Neural progenitor cell (in vitro differentiated cells): ENCODE results near the gene CBLN1. TPM values are rescaled to one million over a fixed set of nuclear protein-coding genes. Genes with fewer than 3 reads are reported as not detected.

Source experiments
- DNase-seq: peaks from one replicate; pipeline ENCODE4 v3.0.0-alpha.2; 2016; ENCODE audit warnings: low spot score
- H2AFZ ChIP-seq: fragments of 200-600 bp; sonication (generic); replicated peaks from 2 replicates; pipeline ENCODE4 v1.6.1; 2016; ENCODE audit warnings: antibody characterized with exemption
- H3F3A ChIP-seq: fragments of 200-600 bp; sonication (generic); 2 replicates; pipeline ENCODE4 v1.6.1; 2016; ENCODE audit warnings: antibody characterized with exemption, low read depth
- H3K27ac ChIP-seq: fragments of 200-600 bp; sonication (generic); 2 replicates; pipeline ENCODE4 v1.5.1; 2016; ENCODE audit warnings: mild to moderate bottlenecking
- H3K27me3 ChIP-seq: fragments of 200-600 bp; sonication (generic); 2 replicates; pipeline ENCODE4 v1.6.1; 2016; ENCODE audit warnings: mild to moderate bottlenecking, moderate library complexity
- H3K36me3 ChIP-seq: fragments of 200-600 bp; sonication (generic); 2 replicates; pipeline ENCODE4 v1.5.1; 2016
- H3K4me1 ChIP-seq: fragments of 200-600 bp; sonication (generic); 2 replicates; pipeline ENCODE4 v1.6.1; 2016; ENCODE audit warnings: mixed run types
- H3K4me2 ChIP-seq: fragments of 200-600 bp; sonication (generic); 2 replicates; pipeline ENCODE4 v1.6.1; 2016
- H3K4me3 ChIP-seq: fragments of 200-600 bp; sonication (generic); 2 replicates; pipeline ENCODE4 v1.5.1; 2016
- H3K79me2 ChIP-seq: fragments of 200-600 bp; sonication (generic); 2 replicates; pipeline ENCODE4 v1.6.1; 2016; ENCODE audit warnings: low read depth
- H3K9ac ChIP-seq: fragments of 200-600 bp; sonication (generic); 2 replicates; pipeline ENCODE4 v1.6.1; 2016
- H3K9me3 ChIP-seq: fragments of 200-600 bp; sonication (generic); 2 replicates; pipeline ENCODE4 v1.5.1; 2016; ENCODE audit warnings: low read depth
- H4K20me1 ChIP-seq: fragments of 200-600 bp; sonication (generic); 2 replicates; pipeline ENCODE4 v1.6.1; 2016; ENCODE audit warnings: low read depth
- H3K27ac Mint-ChIP-seq: 3 replicates; pipeline ENCODE4 v1.8.0; 2021; ENCODE audit warnings: mixed read lengths
- H3K27me3 Mint-ChIP-seq: 2 replicates; pipeline ENCODE4 v1.8.0; 2022; ENCODE audit warnings: low read depth, mild to moderate bottlenecking, inconsistent platforms, moderate library complexity, mixed read lengths; ENCODE audit not compliant: insufficient read depth
- H3K36me3 Mint-ChIP-seq: 3 replicates; pipeline ENCODE4 v1.8.0; 2021; ENCODE audit warnings: mixed read lengths
- H3K4me1 Mint-ChIP-seq: 3 replicates; pipeline ENCODE4 v1.8.0; 2021; ENCODE audit warnings: mixed read lengths
- H3K4me3 Mint-ChIP-seq: 3 replicates; pipeline ENCODE4 v1.8.0; 2021; ENCODE audit warnings: mild to moderate bottlenecking, moderate library complexity, mixed read lengths
- H3K9me3 Mint-ChIP-seq: 3 replicates; pipeline ENCODE4 v1.8.0; 2020; ENCODE audit warnings: mixed read lengths
- EZH2 ChIP-seq: fragments of 200-600 bp; sonication (generic); IDR thresholded peaks from 2 replicates; pipeline ENCODE4 v1.6.1; 2017; ENCODE audit warnings: antibody characterized with exemption, mild to moderate bottlenecking, moderate library complexity
- EZH2phosphoT487 ChIP-seq: fragments of 200-600 bp; sonication (generic); IDR thresholded peaks from 2 replicates; pipeline ENCODE4 v1.6.1; 2017; ENCODE audit warnings: antibody characterized with exemption
- total RNA-seq: library from RNA; depleted of rRNA; stranded (reverse); fragments of >200 nt; gene quantifications from 2 replicates; pipeline ENCODE4 v1.2.3, GENCODE V29; 2015; ENCODE audit warnings: low replicate concordance
- TF ChIP-seq, protein P1 (sequence below): fragments of 200-600 bp; sonication (generic); IDR thresholded peaks from 2 replicates; pipeline ENCODE4 v1.5.1; 2017; ENCODE audit warnings: antibody characterized with exemption, mild to moderate bottlenecking

The CBLN1 gene
- total RNA-seq, 1 donor from 2014 or later, result 0.11 TPM

- no peak overlapping the region for H2AFZ ChIP-seq
- H3K27me3 Mint-ChIP-seq, result peaks cover 71% of the 10 kb centered on the region
- peak overlapping the region; percentile 84 for H3K4me2 ChIP-seq
- H3K9me3 Mint-ChIP-seq, result peaks cover 2% of the 10 kb centered on the region
- no peak for DNase-seq
- H3K36me3 Mint-ChIP-seq, result peaks cover 2% of the 10 kb centered on the region
- peak overlapping the region; percentile 87 for H3K4me3 Mint-ChIP-seq
- H3K4me3 ChIP-seq, result peak overlapping the region; percentile 54
- peaks cover 32% of the 10 kb centered on the region for H3K4me1 Mint-ChIP-seq
- TF ChIP-seq EZH2 (peak; percentile 79), EZH2phosphoT487 (peak; percentile 82)
- TF ChIP-seq, protein P1, sequence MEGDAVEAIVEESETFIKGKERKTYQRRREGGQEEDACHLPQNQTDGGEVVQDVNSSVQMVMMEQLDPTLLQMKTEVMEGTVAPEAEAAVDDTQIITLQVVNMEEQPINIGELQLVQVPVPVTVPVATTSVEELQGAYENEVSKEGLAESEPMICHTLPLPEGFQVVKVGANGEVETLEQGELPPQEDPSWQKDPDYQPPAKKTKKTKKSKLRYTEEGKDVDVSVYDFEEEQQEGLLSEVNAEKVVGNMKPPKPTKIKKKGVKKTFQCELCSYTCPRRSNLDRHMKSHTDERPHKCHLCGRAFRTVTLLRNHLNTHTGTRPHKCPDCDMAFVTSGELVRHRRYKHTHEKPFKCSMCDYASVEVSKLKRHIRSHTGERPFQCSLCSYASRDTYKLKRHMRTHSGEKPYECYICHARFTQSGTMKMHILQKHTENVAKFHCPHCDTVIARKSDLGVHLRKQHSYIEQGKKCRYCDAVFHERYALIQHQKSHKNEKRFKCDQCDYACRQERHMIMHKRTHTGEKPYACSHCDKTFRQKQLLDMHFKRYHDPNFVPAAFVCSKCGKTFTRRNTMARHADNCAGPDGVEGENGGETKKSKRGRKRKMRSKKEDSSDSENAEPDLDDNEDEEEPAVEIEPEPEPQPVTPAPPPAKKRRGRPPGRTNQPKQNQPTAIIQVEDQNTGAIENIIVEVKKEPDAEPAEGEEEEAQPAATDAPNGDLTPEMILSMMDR, result no peak
- peaks cover 48% of the 10 kb centered on the region for H3K4me1 ChIP-seq
- peaks cover 41% of the 10 kb centered on the region for H3F3A ChIP-seq
- no peaks in the 10 kb centered on the region for H3K79me2 ChIP-seq
- no peaks in the 10 kb centered on the region for H3K9me3 ChIP-seq
- peaks cover 94% of the 10 kb centered on the region for H3K27me3 ChIP-seq
- H3K27ac Mint-ChIP-seq, result no peak overlapping the region
- H3K9ac ChIP-seq, result no peak overlapping the region
- H3K36me3 ChIP-seq, result no peaks in the 10 kb centered on the region
- no peak overlapping the region for H3K27ac ChIP-seq
- H4K20me1 ChIP-seq, result peaks cover 72% of the 10 kb centered on the region
Observed at GRCh38 chr16:49280841-49281371, 732 bp downstream of the CBLN1 start.

GRCh38 chr16:49280105-49280741 is 1.4 kb downstream of the CBLN1 start:
- Histone ChIP-seq H3K27ac (no peak overlapping the region), H3K79me2 (no peaks in the 10 kb centered on the region), H2AFZ (no peak overlapping the region), H3K4me1 (peaks cover 51% of the 10 kb centered on the region), H3K4me3 (peak overlapping the region; percentile 54), H3K4me2 (peak overlapping the region; percentile 84), H3K36me3 (no peaks in the 10 kb centered on the region), H3K27me3 (peaks cover 94% of the 10 kb centered on the region), H3K9me3 (no peaks in the 10 kb centered on the region), H3F3A (peaks cover 41% of the 10 kb centered on the region), H3K9ac (no peak overlapping the region), H4K20me1 (peaks cover 79% of the 10 kb centered on the region)
- TF ChIP-seq, protein P1, result no peak
- peak; percentile 88 for TF ChIP-seq EZH2
- TF ChIP-seq EZH2phosphoT487, result peak; percentile 82
- H3K4me1 Mint-ChIP-seq, result peaks cover 36% of the 10 kb centered on the region
- peaks cover 2% of the 10 kb centered on the region for H3K36me3 Mint-ChIP-seq
- peak; percentile 90 for DNase-seq
- peak overlapping the region; percentile 87 for H3K4me3 Mint-ChIP-seq
- peaks cover 78% of the 10 kb centered on the region for H3K27me3 Mint-ChIP-seq
- H3K27ac Mint-ChIP-seq, result no peak overlapping the region
- peaks cover 2% of the 10 kb centered on the region for H3K9me3 Mint-ChIP-seq

DNA sequence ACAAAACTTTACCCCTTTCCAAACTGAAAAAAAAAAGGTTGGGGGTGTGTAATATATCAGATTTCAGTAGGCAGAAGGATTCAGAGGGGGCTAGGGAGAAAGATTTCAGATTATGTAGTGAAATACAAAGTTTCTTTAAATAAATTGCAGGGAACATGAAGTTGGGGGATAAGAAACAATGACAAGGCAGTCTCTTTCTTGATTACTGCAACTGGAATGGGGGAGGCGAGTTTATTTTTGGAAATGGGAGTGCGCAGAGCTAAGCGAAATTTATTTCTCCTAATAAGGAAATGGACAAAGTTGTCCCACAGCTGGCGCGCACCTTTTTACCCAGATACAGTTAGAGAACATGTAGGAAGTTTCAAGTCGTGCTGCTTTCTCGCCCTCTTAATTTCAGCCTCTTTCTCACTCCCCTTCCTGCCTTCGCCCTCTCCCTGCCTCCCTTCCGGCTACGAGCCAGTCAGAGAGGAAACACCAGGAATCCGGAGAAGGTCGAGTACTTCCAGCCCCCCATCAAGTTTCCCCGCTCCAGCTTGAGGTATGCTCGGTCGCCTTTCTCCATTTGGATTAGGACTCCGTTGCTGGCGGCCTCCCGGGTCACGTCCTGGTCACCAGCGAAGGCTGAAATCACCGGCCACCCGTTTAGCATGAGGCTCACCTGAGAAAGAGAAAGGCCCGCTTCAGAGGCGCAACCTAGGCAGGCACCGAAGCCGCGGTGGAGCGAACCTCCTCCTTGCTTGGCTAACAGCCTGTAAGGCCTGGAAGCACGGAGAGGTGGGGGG is 2.5 kb downstream of the CBLN1 start:
- Mint-ChIP-seq H3K9me3 (peaks cover 2% of the 10 kb centered on the region), H3K27me3 (peaks cover 80% of the 10 kb centered on the region), H3K4me1 (peaks cover 45% of the 10 kb centered on the region), H3K27ac (no peak overlapping the region), H3K36me3 (peaks cover 2% of the 10 kb centered on the region), H3K4me3 (peak overlapping the region; percentile 73)
- Histone ChIP-seq H3K36me3 (no peaks in the 10 kb centered on the region), H3K9me3 (no peaks in the 10 kb centered on the region), H3K27me3 (peaks cover 94% of the 10 kb centered on the region), H2AFZ (no peak overlapping the region), H4K20me1 (peaks cover 90% of the 10 kb centered on the region), H3K27ac (no peak overlapping the region), H3K4me2 (peak overlapping the region; percentile 84), H3K4me1 (peaks cover 61% of the 10 kb centered on the region), H3K79me2 (no peaks in the 10 kb centered on the region), H3K4me3 (peak overlapping the region; percentile 26), H3F3A (peaks cover 38% of the 10 kb centered on the region), H3K9ac (no peak overlapping the region)
- TF ChIP-seq EZH2phosphoT487 (no peak), EZH2 (no peak)
- TF ChIP-seq, protein P1, result no peak
- DNase-seq, result peak; percentile 42
